SK-N-SH treated with all-trans-retinoic acid at 6 μM for 48 hours (cell line): ENCODE measurements around the gene ROBO2.

ENCODE experiments used
- ATAC-seq: fragments of 200-7000 bp; cut with Tn5 transposase; 3 replicates; pipeline ENCODE4 v1.9.1; 2020; ENCODE audit warnings: mild to moderate bottlenecking, moderate library complexity
- ARNTL ChIP-seq: fragments of 450-650 bp; formaldehyde crosslinking; IDR thresholded peaks from 2 replicates; pipeline ENCODE4 v1.5.0; 2020; ENCODE audit warnings: low read depth, mild to moderate bottlenecking, moderate library complexity, borderline replicate concordance
- BACH2 ChIP-seq: fragments of 250-450 bp; sonication (Bioruptor Pico); IDR thresholded peaks from 2 replicates; pipeline ENCODE4 v1.9.0; 2021; ENCODE audit warnings: mild to moderate bottlenecking, borderline replicate concordance
- ESRRG ChIP-seq: fragments of 250-450 bp; sonication (Bioruptor Pico); IDR thresholded peaks from 2 replicates; pipeline ENCODE4 v1.6.1; 2021; ENCODE audit warnings: mild to moderate bottlenecking
- GLIS3 ChIP-seq: fragments of 250-450 bp; sonication (Bioruptor Pico); IDR thresholded peaks from 2 replicates; pipeline ENCODE4 v1.5.0; 2020; ENCODE audit warnings: mild to moderate bottlenecking, moderate library complexity
- ISL1 ChIP-seq: fragments of 250-450 bp; sonication (Bioruptor Pico); IDR thresholded peaks from 2 replicates; pipeline ENCODE4 v2.1.2; 2022; ENCODE audit warnings: mild to moderate bottlenecking, moderate library complexity
- OSR1 ChIP-seq: fragments of 250-450 bp; sonication (Bioruptor Pico); IDR thresholded peaks from 2 replicates; pipeline ENCODE4 v1.8.0; 2022; ENCODE audit warnings: moderate library complexity, mild to moderate bottlenecking, inconsistent platforms
- RARB ChIP-seq: fragments of 250-450 bp; sonication (Bioruptor Pico); IDR thresholded peaks from 2 replicates; pipeline ENCODE4 v1.8.0; 2021; ENCODE audit warnings: mild to moderate bottlenecking, moderate library complexity
- SNAI2 ChIP-seq: fragments of 250-450 bp; sonication (Bioruptor Pico); IDR thresholded peaks from 2 replicates; pipeline ENCODE4 v1.5.0; 2020; ENCODE audit warnings: mild to moderate bottlenecking, moderate library complexity
- TCF4 ChIP-seq: fragments of 250-450 bp; sonication (Bioruptor Pico); IDR thresholded peaks from 2 replicates; pipeline ENCODE4 v1.8.0; 2021; ENCODE audit warnings: mild to moderate bottlenecking, moderate library complexity, borderline replicate concordance
- TOX ChIP-seq: fragments of 250-450 bp; sonication (Bioruptor Pico); IDR thresholded peaks from 2 replicates; pipeline ENCODE4 v1.8.0; 2021; ENCODE audit warnings: mild to moderate bottlenecking, moderate library complexity, borderline replicate concordance
- TSHZ2 ChIP-seq: fragments of 250-450 bp; sonication (Bioruptor Pico); IDR thresholded peaks from 2 replicates; pipeline ENCODE4 v1.5.0; 2020; ENCODE audit warnings: mild to moderate bottlenecking, moderate library complexity
- ZC3H10 ChIP-seq: fragments of 250-450 bp; sonication (Bioruptor Pico); IDR thresholded peaks from 2 replicates; pipeline ENCODE4 v1.5.1; 2021; ENCODE audit warnings: mild to moderate bottlenecking, moderate library complexity
- ZFP3 ChIP-seq: fragments of 250-450 bp; sonication (Bioruptor Pico); IDR thresholded peaks from 2 replicates; pipeline ENCODE4 v1.5.0; 2020; ENCODE audit warnings: mild to moderate bottlenecking, moderate library complexity
- ZNF565 ChIP-seq: fragments of 450-650 bp; formaldehyde crosslinking; conservative IDR thresholded peaks from 2 replicates; pipeline ENCODE4 v1.5.0; 2020; ENCODE audit warnings: low read depth, mild to moderate bottlenecking, moderate library complexity
- ZNF70 ChIP-seq: fragments of 450-650 bp; formaldehyde crosslinking; IDR thresholded peaks from 2 replicates; pipeline ENCODE4 v1.5.0; 2020; ENCODE audit warnings: mild to moderate bottlenecking, moderate library complexity
- ZNF8 ChIP-seq: fragments of 450-650 bp; formaldehyde crosslinking; IDR thresholded peaks from 2 replicates; pipeline ENCODE4 v1.5.0; 2020; ENCODE audit warnings: mild to moderate bottlenecking, moderate library complexity
- TF ChIP-seq, protein P1 (sequence below): fragments of 250-450 bp; sonication (Bioruptor Pico); IDR thresholded peaks from 2 replicates; pipeline ENCODE4 v1.8.0; 2021; ENCODE audit warnings: low read depth, mild to moderate bottlenecking, moderate library complexity, borderline replicate concordance
- TF ChIP-seq, protein P2 (sequence below): fragments of 250-450 bp; sonication (Bioruptor Pico); IDR thresholded peaks from 2 replicates; pipeline ENCODE4 v1.5.1; 2021; ENCODE audit warnings: mild to moderate bottlenecking, moderate library complexity
- TF ChIP-seq, protein P3 (sequence below): fragments of 250-450 bp; sonication (Bioruptor Pico); IDR thresholded peaks from 2 replicates; pipeline ENCODE4 v1.8.0; 2020; ENCODE audit warnings: mild to moderate bottlenecking, moderate library complexity, borderline replicate concordance

The ROBO2 gene

DNA sequence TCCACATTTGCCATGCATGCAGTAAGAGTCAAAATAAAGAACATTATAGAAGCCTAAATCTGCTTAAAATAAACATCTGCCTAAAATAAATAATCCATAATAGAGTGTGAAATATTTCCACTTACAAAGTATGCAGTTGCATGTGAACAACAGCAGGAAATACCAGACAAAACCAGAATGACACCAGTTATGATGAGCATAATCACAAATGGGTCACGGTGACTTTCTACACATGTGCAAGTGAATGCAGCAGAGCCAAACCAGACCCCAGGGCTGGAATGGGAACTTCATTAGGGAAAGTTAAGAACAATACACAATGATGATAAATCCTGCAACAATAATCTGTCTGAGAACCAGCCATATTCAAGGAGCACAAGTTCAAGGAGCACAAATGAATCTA is 615.5 kb downstream of the ROBO2 start:
- TF ChIP-seq ZNF8 (CRISPR knock-in tag) (no peak), TCF4 (CRISPR knock-in tag) (no peak), RARB (CRISPR knock-in tag) (no peak), SNAI2 (CRISPR knock-in tag) (no peak), ISL1 (CRISPR knock-in tag) (no peak), ARNTL (CRISPR knock-in tag) (no peak)
- TF ChIP-seq, protein P1, sequence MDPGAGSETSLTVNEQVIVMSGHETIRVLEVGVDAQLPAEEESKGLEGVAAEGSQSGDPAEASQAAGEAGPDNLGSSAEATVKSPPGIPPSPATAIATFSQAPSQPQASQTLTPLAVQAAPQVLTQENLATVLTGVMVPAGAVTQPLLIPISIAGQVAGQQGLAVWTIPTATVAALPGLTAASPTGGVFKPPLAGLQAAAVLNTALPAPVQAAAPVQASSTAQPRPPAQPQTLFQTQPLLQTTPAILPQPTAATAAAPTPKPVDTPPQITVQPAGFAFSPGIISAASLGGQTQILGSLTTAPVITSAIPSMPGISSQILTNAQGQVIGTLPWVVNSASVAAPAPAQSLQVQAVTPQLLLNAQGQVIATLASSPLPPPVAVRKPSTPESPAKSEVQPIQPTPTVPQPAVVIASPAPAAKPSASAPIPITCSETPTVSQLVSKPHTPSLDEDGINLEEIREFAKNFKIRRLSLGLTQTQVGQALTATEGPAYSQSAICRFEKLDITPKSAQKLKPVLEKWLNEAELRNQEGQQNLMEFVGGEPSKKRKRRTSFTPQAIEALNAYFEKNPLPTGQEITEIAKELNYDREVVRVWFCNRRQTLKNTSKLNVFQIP, result no peak
- TF ChIP-seq, protein P2, sequence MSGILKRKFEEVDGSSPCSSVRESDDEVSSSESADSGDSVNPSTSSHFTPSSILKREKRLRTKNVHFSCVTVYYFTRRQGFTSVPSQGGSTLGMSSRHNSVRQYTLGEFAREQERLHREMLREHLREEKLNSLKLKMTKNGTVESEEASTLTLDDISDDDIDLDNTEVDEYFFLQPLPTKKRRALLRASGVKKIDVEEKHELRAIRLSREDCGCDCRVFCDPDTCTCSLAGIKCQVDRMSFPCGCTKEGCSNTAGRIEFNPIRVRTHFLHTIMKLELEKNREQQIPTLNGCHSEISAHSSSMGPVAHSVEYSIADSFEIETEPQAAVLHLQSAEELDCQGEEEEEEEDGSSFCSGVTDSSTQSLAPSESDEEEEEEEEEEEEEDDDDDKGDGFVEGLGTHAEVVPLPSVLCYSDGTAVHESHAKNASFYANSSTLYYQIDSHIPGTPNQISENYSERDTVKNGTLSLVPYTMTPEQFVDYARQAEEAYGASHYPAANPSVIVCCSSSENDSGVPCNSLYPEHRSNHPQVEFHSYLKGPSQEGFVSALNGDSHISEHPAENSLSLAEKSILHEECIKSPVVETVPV, result no peak
- TF ChIP-seq, protein P3, sequence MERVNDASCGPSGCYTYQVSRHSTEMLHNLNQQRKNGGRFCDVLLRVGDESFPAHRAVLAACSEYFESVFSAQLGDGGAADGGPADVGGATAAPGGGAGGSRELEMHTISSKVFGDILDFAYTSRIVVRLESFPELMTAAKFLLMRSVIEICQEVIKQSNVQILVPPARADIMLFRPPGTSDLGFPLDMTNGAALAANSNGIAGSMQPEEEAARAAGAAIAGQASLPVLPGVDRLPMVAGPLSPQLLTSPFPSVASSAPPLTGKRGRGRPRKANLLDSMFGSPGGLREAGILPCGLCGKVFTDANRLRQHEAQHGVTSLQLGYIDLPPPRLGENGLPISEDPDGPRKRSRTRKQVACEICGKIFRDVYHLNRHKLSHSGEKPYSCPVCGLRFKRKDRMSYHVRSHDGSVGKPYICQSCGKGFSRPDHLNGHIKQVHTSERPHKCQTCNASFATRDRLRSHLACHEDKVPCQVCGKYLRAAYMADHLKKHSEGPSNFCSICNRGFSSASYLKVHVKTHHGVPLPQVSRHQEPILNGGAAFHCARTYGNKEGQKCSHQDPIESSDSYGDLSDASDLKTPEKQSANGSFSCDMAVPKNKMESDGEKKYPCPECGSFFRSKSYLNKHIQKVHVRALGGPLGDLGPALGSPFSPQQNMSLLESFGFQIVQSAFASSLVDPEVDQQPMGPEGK (CRISPR knock-in tag), result no peak
- ATAC-seq, result no peak

DNA sequence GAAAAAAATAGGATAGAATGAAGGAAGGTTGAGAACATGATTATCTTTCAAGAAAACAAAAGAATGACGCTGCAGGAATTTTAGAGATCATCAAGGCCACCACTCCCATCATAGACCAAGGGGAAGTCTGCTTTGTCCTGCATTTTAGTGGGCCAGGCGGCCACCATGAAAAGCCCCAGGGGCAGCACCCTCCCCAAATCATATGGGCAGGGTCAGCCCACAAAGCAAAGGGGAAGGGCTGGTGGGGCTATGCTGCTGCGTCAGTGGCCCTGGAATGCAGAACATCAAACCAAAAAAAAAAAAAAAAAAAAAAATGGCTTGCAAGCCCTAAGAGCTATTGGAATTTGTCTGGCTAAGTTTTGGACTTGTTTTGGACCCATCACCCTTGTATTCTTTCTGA is 620.8 kb downstream of the ROBO2 start:
- TF ChIP-seq, protein P2, result no peak
- TF ChIP-seq, protein P3 (CRISPR knock-in tag), result no peak
- TF ChIP-seq ISL1 (CRISPR knock-in tag), result no peak
- TF ChIP-seq ZNF565 (CRISPR knock-in tag), result no peak
- TF ChIP-seq TSHZ2 (CRISPR knock-in tag), result no peak
- TF ChIP-seq OSR1 (CRISPR knock-in tag), result no peak
- TF ChIP-seq, all 23 proteins: peak for 0

GRCh38 chr3:77667901-77668300 is 628.0 kb downstream of the ROBO2 start:
- ATAC-seq, result no peak
- no peak for TF ChIP-seq SNAI2 (CRISPR knock-in tag)
- TF ChIP-seq OSR1 (CRISPR knock-in tag), result no peak
- TF ChIP-seq, protein P2, result no peak
- TF ChIP-seq RARB (CRISPR knock-in tag), result no peak
- TF ChIP-seq, protein P1, result no peak
- no peak for TF ChIP-seq ZC3H10 (CRISPR knock-in tag)
- TF ChIP-seq GLIS3, result no peak
- TF ChIP-seq TOX (CRISPR knock-in tag), result no peak
- TF ChIP-seq ZFP3, result no peak
- no peak for TF ChIP-seq ESRRG
- TF ChIP-seq ZNF70 (CRISPR knock-in tag), result no peak
- no peak for TF ChIP-seq TSHZ2 (CRISPR knock-in tag)
- no peak for TF ChIP-seq BACH2 (CRISPR knock-in tag)

More for the DNA sequence above, 620.8 kb downstream of the ROBO2 start:
- ATAC-seq, result no peak
